Medulla oblongata (tissue), 1 donor: ENCODE measurements around the gene CFAP119.

Experiments
- DNase-seq: peaks from one replicate; pipeline ENCODE4 v3.0.0-alpha.2; 2015; ENCODE audit errors: extremely low spot score

CFAP119 gene

GRCh38 chr16:30740364-30741251, 21.3 kb downstream of the CFAP119 start:
- DNase-seq = peak; percentile 47

- DNase-seq = no peak
These were observed 22.6 kb downstream of the CFAP119 start for GRCh38 chr16:30738984-30739951.

DNA sequence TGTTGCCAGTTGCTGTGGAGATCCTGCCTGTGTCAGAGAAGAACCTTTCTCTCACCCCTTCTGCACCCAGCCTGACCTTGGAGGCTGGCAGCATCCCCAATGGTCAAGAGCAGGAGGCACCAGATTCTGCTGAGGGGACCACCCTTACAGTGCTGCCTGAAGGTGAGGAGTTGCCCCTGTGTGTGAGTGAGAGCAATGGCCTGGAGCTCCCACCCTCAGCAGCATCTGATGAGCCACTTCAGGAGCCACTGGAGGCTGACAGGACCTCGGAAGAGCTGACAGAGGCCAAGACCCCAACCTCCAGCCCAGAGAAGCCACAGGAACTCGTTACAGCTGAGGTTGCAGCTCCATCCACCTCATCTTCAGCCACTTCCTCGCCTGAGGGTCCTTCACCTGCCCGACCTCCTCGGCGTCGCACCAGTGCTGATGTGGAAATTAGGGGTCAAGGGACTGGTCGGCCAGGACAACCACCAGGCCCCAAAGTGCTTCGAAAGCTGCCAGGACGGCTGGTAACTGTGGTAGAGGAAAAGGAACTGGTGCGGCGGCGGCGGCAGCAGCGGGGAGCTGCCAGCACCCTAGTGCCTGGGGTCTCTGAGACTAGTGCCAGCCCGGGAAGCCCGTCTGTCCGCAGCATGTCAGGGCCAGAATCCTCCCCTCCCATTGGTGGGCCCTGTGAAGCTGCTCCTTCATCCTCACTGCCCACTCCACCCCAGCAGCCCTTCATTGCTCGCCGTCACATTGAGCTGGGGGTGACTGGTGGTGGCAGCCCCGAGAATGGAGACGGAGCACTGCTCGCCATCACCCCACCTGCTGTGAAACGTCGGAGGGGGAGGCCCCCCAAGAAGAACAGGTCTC, 23.8 kb downstream of the CFAP119 start:
- no peak for DNase-seq

DNA sequence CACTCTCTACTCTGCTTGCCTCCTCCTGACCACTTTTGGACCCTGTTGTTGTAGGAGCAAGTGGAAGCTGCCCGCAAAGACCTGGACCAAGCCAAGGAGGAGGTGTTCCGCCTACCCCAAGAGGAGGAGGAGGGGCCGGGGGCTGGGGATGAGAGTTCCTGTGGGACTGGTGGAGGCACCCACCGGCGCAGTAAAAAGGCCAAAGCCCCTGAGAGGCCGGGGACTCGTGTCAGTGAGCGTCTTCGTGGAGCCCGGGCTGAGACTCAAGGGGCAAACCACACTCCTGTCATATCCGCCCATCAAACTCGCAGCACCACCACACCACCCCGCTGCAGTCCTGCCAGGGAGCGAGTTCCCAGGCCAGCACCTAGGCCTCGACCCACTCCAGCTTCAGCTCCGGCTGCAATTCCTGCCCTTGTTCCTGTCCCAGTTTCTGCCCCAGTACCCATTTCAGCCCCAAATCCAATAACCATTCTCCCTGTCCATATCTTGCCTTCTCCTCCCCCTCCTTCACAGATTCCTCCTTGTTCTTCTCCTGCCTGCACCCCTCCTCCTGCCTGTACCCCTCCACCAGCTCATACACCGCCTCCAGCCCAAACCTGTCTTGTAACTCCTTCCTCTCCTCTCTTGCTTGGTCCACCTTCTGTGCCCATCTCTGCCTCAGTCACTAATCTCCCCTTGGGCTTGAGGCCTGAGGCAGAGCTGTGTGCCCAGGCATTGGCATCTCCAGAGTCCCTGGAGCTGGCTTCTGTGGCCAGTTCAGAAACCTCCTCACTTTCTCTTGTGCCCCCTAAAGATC, 24.7 kb downstream of the CFAP119 start:
- DNase-seq = no peak

- no peak for DNase-seq
These were observed 30.5 kb downstream of the CFAP119 start for GRCh38 chr16:30731411-30731810.

DNA sequence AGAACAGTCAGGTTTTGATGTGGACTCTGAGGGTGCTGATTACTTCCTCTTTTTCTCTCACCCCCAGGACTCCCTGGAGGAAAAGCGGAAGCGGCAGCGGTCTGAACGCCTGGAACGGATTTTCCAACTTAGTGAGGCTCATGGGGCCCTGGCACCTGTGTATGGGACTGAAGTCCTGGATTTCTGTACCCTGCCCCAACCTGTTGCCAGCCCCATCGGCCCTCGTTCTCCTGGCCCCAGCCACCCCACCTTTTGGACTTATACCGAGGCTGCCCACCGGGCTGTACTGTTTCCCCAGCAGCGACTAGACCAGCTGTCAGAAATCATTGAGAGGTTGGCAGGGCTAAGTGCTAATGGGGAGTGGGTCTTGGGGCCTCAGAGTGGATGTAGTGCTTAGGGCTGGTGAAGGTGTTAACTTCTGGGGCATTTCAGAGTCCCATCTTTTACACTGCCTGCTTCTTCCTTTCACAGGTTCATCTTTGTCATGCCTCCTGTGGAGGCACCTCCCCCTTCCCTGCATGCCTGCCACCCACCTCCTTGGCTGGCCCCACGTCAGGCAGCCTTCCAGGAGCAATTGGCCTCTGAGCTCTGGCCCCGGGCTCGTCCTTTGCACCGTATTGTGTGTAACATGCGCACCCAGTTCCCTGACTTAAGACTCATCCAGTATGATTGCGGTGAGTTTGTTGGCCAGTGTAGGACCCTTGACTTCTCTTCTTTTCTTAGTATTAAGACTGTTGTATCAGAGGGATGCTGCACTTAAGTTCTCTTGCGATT, 32.8 kb downstream of the CFAP119 start:
- peak; percentile 48 for DNase-seq

DNA sequence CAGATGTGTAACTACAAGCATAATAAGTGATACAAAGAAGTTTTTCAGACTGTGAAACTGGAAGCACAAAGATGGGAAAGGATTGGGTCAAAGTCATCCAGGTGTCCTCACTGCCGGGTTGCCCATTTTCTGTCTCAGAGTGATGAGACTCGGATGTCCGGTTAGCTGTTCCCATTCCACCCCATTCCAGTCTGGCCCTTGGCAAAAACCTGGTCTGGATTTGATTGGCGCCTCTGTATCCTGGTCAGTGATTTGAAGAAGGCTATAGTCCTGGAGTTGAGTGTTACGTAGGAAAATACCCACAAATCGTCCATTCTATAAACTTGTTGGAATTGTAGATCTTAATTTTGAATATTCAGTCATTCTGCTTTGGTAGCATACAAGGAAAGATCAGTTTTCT, 33.5 kb downstream of the CFAP119 start:
- DNase-seq = no peak

DNA sequence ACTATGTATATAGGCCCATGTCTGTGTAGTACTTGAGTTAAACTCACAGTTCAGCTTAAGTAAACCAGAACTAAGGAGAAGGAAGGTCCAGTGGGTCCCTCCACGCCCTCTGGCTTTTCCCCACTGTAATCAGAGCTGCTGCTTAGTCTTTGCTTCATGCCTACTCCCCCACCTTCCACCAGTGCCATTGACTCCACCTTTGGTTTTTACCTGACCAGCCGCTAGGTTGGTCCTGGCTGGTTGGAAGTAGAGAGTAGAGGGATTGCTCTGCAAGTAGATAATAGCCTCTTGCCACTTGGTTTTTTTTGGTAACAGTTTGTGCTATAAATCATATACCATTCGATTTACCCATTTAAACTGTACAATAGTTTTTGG, 36.5 kb downstream of the CFAP119 start:
- DNase-seq = no peak

- peak; percentile 61 for DNase-seq
These were observed 37.0 kb downstream of the CFAP119 start for GRCh38 chr16:30724641-30725417.

DNA sequence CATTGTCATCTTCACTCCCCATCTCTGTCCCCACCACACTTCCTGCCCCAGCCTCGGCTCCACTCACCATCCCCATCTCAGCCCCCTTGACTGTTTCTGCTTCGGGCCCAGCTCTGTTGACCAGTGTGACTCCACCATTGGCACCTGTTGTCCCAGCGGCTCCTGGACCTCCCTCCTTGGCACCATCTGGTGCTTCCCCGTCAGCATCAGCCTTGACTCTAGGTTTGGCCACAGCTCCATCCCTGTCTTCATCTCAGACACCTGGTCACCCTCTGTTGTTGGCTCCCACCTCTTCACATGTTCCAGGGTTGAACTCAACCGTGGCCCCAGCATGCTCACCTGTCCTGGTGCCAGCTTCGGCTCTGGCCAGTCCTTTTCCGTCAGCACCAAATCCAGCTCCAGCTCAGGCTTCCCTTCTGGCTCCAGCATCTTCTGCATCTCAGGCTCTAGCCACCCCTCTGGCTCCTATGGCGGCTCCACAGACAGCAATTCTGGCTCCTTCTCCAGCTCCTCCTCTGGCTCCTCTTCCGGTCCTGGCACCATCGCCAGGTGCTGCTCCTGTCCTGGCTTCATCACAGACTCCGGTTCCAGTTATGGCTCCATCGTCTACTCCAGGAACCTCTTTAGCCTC, 38.0 kb downstream of the CFAP119 start:
- DNase-seq = no peak

DNA sequence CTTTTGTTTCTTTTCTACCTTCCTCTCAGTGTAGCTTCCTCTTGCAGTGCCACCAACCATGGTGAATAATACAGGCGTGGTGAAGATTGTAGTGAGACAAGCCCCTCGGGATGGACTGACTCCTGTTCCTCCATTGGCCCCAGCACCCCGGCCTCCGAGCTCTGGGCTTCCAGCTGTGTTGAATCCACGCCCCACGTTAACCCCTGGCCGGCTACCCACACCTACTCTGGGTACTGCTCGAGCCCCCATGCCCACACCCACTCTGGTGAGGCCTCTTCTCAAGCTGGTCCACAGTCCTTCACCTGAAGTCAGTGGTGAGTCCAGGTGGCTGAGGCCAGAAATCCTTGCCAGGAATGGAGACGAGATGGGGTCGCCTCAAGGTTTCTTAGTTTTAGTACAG, 38.9 kb downstream of the CFAP119 start:
- no peak for DNase-seq

DNA sequence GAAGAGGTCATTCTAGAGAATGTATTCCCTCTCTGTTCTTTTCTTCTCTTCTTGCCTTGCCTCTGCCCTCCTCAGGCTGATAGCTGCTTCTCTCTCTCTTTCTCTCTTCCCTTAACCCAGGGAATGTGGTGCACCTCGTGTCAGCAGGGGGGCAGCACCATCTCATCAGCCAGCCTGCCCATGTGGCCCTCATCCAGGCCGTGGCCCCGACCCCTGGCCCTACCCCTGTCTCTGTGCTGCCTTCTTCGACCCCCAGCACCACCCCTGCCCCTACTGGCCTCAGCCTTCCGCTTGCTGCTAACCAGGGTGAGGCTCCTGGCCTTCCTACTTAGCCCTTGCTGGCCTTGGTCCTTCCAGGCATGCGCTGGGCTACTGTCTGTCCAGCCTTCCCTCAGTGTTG, 39.4 kb downstream of the CFAP119 start:
- DNase-seq = no peak

DNA sequence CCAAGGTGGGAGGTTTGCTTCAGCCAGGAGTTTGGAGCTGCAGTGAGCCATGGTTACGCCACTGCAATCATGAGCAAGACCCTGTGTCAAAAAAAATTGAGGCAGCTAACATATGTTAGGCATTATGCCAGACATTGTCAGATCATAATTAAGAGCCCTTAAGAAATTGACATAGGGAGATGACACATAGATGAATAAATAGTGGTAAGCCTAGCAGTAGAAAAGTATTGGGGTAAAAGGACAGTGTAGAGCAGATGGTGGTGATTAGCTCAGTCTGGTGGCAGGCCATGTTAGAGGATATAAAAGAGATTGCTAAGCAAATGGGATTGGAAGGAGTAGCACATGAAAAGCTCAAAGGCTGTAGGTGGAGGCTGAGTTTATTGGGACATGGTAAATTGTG, 40.3 kb downstream of the CFAP119 start:
- DNase-seq = no peak

- DNase-seq = no peak
These were observed 40.7 kb downstream of the CFAP119 start for GRCh38 chr16:30721167-30721566.

- no peak for DNase-seq
These were observed 41.2 kb downstream of the CFAP119 start for GRCh38 chr16:30720694-30721093.

- DNase-seq = no peak
These were observed 41.8 kb downstream of the CFAP119 start for GRCh38 chr16:30720086-30720485.

- DNase-seq = no peak
These were observed 46.0 kb downstream of the CFAP119 start for GRCh38 chr16:30715750-30716445.

DNA sequence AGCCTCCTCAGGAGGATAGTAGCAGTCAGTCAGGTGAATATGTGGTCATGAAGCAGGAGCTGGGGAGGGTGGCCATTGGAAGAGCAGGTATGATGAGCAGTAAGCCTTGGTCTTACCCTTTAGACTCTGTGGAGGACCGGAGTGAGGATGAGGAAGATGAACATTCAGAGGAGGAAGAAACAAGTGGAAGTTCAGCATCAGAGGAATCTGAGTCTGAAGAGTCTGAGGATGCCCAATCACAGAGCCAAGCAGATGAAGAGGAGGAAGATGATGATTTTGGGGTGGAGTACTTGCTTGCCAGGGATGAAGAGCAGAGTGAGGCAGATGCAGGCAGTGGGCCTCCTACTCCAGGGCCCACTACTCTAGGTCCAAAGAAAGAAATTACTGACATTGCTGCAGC, 50.1 kb downstream of the CFAP119 start:
- DNase-seq = no peak
